Measurements from ENCODE around the gene IFT57. TPM values are rescaled to one million over a fixed set of nuclear protein-coding genes. Genes with fewer than 3 reads are reported as not detected.

Gene IFT57, protein sequence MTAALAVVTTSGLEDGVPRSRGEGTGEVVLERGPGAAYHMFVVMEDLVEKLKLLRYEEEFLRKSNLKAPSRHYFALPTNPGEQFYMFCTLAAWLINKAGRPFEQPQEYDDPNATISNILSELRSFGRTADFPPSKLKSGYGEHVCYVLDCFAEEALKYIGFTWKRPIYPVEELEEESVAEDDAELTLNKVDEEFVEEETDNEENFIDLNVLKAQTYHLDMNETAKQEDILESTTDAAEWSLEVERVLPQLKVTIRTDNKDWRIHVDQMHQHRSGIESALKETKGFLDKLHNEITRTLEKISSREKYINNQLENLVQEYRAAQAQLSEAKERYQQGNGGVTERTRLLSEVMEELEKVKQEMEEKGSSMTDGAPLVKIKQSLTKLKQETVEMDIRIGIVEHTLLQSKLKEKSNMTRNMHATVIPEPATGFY
- 13.7 and 34.7 TPM in 2 replicates for total RNA-seq

GRCh38 chr3:108221911-108222852, at the start of gene IFT57:
TSS of gene IFT57 (minus strand) at chr3:108222424. CDS start at chr3:108222322, 102 bp downstream.

Other genes with a start within 250 kb of the IFT57 start
- gene CD47, start 131.4 kb downstream of the IFT57 start, total RNA-seq = 58.1 and 67.7 TPM in 2 replicates
- gene HHLA2, start 74.1 kb upstream of the IFT57 start, total RNA-seq = not detected in 2 replicates

Data from cardiac atrium fibroblast (primary cell).